Naive thymus-derived CD4-positive, alpha-beta T cell (primary cell): ENCODE measurements around the gene NPLOC4. TPM values are rescaled to one million over a fixed set of nuclear protein-coding genes. Genes with fewer than 3 reads are reported as not detected.
"Not testable (repeated sequence)": the region's sequence is repeated elsewhere in the genome, so short reads cannot be mapped to it uniquely, and the experiment has no call there.

Source experiments
- ATAC-seq: fragments of 150-1000 bp; cut with Tn5 transposase; 2 replicates; pipeline ENCODE4 v1.10.0; 2021; ENCODE audit warnings: mild to moderate bottlenecking, moderate library complexity
- CTCF ChIA-PET: fragments of 350-600 bp; sonication (Branson Sonifier 250); formaldehyde crosslinking; loops from one replicate; lab custom pipeline; 2021; ENCODE audit warnings: antibody characterized with exemption; lab: Charles Lee
- POLR2A ChIA-PET: fragments of 350-600 bp; sonication (Branson Sonifier 250); formaldehyde crosslinking; loops from one replicate; lab custom pipeline; 2021; ENCODE audit warnings: antibody characterized with exemption, inconsistent platforms; lab: Charles Lee
- DNase-seq, 9 donors: peaks; one replicate each; pipeline versions ENCODE4 v3.0.0 to v3.0.0-alpha.2; 2020 to 2022; ENCODE audit warnings: mixed read lengths in 1 of 9
- H3K27ac ChIP-seq: one replicate; pipeline ENCODE4 v1.7.0; 2013; ENCODE audit warnings: mild to moderate bottlenecking, low read depth, low read length, moderate library complexity
- H3K27me3 ChIP-seq, 2 donors: one replicate each; pipeline ENCODE4 v1.7.0; 2013; ENCODE audit warnings: low read length in 2 of 2, mild to moderate bottlenecking in 2 of 2, moderate library complexity in 2 of 2; ENCODE audit not compliant: control insufficient read depth in 2 of 2, insufficient read depth in 2 of 2
- H3K36me3 ChIP-seq, 3 experiments: 1 replicate in 2 of 3; 2 replicates in 1 of 3; pipeline ENCODE4 v1.7.0; 2013; ENCODE audit warnings: low read length in 3 of 3, mild to moderate bottlenecking in 3 of 3, moderate library complexity in 1 of 3; ENCODE audit not compliant: insufficient read depth in 3 of 3, control insufficient read depth in 2 of 3
- H3K4me1 ChIP-seq, 2 donors: one replicate each; pipeline ENCODE4 v1.7.0; 2013; ENCODE audit warnings: low read length in 2 of 2, mild to moderate bottlenecking in 2 of 2, moderate library complexity in 1 of 2; ENCODE audit not compliant: control insufficient read depth in 2 of 2, insufficient read depth in 2 of 2
- H3K4me3 ChIP-seq: 2 replicates; pipeline ENCODE4 v1.7.0; 2013; ENCODE audit warnings: mild to moderate bottlenecking, low read length
- H3K9me3 ChIP-seq, 3 experiments: 1 replicate in 2 of 3; 2 replicates in 1 of 3; pipeline ENCODE4 v1.7.0; 2013; ENCODE audit warnings: low read length in 3 of 3; ENCODE audit not compliant: control insufficient read depth in 2 of 3
- H3K27ac Mint-ChIP-seq, 9 donors: one replicate each; pipeline ENCODE4 v1.8.0; 2020 to 2022; ENCODE audit warnings: mixed read lengths in 9 of 9, mild to moderate bottlenecking in 8 of 9, moderate library complexity in 5 of 9, inconsistent platforms in 2 of 9
- H3K27me3 Mint-ChIP-seq, 5 donors: one replicate each; pipeline ENCODE4 v1.8.0; 2021 to 2022; ENCODE audit warnings: mixed read lengths in 5 of 5, mild to moderate bottlenecking in 1 of 5
- H3K36me3 Mint-ChIP-seq, 5 donors: one replicate each; pipeline ENCODE4 v1.8.0; 2020 to 2022; ENCODE audit warnings: mixed read lengths in 5 of 5, mild to moderate bottlenecking in 3 of 5, inconsistent platforms in 1 of 5
- H3K4me1 Mint-ChIP-seq, 7 donors: one replicate each; pipeline ENCODE4 v1.8.0; 2020 to 2022; ENCODE audit warnings: mixed read lengths in 7 of 7, mild to moderate bottlenecking in 3 of 7, inconsistent platforms in 1 of 7
- H3K4me3 Mint-ChIP-seq, 10 donors: one replicate each; pipeline ENCODE4 v1.8.0; 2020 to 2022; ENCODE audit warnings: mild to moderate bottlenecking in 10 of 10, mixed read lengths in 10 of 10, moderate library complexity in 6 of 10, inconsistent platforms in 2 of 10
- H3K9me3 Mint-ChIP-seq, 11 donors: one replicate each; pipeline ENCODE4 v1.8.0; 2020 to 2022; ENCODE audit warnings: mixed read lengths in 11 of 11, mild to moderate bottlenecking in 4 of 11, inconsistent platforms in 1 of 11, moderate library complexity in 1 of 11
- intact Hi-C, 2 donors: fragments of 100-400 bp; cut with micrococcal nuclease; formaldehyde crosslinking; loops; one replicate each; pipeline ENCODE4 v1.15.1; 2023
- polyA plus RNA-seq, 2 donors: library from polyadenylated mRNA; unstranded; fragments of 300-500 nt; fragmentation: Illumina TruSeq; gene quantifications; one replicate each; pipeline ENCODE4 v1.2.3, GENCODE V29; 2021
- total RNA-seq, 6 experiments: library from RNA in 5 of 6; stranded (reverse) in 5 of 6; gene quantifications; 1 replicate in 5 of 6; 2 replicates in 1 of 6; pipeline ENCODE4 v1.2.3 and lab custom pipeline; 2021 to 2026

Gene NPLOC4
- total and polyA plus RNA-seq, 7 experiments from 2014 or later = 47.8 to 125 (median 84.2) TPM

DNA sequence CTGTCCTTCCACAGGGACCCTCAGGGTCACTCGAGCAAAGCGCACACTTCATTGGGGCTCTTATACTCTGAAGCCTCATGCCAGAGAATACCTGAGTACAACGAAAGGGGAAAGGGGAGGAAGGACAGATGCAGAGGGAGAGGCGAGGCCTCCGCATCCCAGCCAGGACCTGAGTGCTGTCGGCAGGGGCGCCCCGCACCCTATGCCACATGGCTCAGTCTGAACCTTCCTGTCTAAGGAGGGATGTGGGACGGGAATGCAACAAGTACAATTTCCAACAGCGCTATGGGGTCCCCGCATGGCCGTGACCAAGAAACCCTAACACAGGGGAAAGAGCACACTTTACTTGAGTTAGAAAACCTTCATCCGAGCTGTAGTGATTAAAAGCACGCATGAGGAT lies 44.9 kb downstream of the NPLOC4 start:
- Mint-ChIP-seq H3K9me3 (no peaks in the 10 kb centered on the region), H3K4me1 (peaks cover 0 to 3% (median 0%) of the 10 kb centered on the region in 7 donors), H3K27ac (no peak overlapping the region), H3K36me3 (peaks cover 0 to 46% (median 18%) of the 10 kb centered on the region in 5 donors), H3K27me3 (no peaks in the 10 kb centered on the region), H3K4me3 (no peak overlapping the region)
- Histone ChIP-seq H3K36me3 (peaks cover 17 to 82% (median 21%) of the 10 kb centered on the region in 3 experiments), H3K4me1 (no peaks in the 10 kb centered on the region), H3K27me3 (no peaks in the 10 kb centered on the region), H3K27ac (no peak overlapping the region), H3K9me3 (no peaks in the 10 kb centered on the region), H3K4me3 (no peak overlapping the region)
- ATAC-seq = no peak
- POLR2A ChIA-PET = no interaction called here
- DNase-seq = no peak
- intact Hi-C loops = no loop called here
- CTCF ChIA-PET = no interaction called here

DNA sequence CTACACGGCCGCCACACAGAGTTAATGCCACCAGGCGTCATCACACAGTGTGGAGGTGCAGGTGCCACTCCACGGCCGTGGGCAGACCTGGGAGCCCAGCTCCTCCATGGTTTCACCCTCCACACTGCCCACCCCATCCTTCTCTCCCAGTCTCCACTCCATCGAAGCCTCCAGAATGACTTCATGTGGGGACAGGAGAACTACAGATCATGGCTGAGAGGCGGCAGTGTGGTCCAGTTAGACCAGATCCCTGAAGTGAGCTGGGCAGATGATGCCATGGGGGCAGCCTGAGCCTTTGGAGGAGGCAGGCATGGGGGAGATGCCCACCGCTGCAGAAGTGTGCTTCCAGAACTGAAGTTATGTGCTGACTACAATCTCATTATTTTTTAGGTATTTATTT lies 46.8 kb downstream of the NPLOC4 start:
- H3K4me1 Mint-ChIP-seq = peaks cover 0 to 3% (median 0%) of the 10 kb centered on the region in 7 donors
- CTCF ChIA-PET = no interaction called here
- no peaks in the 10 kb centered on the region for H3K4me1 ChIP-seq
- no peak overlapping the region for H3K4me3 Mint-ChIP-seq
- H3K36me3 ChIP-seq = peaks cover 14 to 83% (median 26%) of the 10 kb centered on the region in 3 experiments
- peak overlapping the region in 1 of 9 donors; percentile 28 for H3K27ac Mint-ChIP-seq
- no peaks in the 10 kb centered on the region for H3K27me3 Mint-ChIP-seq
- POLR2A ChIA-PET = no interaction called here
- H3K36me3 Mint-ChIP-seq = peaks cover 0 to 59% (median 21%) of the 10 kb centered on the region in 5 donors
- H3K27me3 ChIP-seq = no peaks in the 10 kb centered on the region
- no peak for ATAC-seq
- no peak overlapping the region for H3K4me3 ChIP-seq
- intact Hi-C loops = no loop called here
- no peak for DNase-seq
- no peaks in the 10 kb centered on the region for H3K9me3 Mint-ChIP-seq
- H3K27ac ChIP-seq = no peak overlapping the region
- no peaks in the 10 kb centered on the region for H3K9me3 ChIP-seq

DNA sequence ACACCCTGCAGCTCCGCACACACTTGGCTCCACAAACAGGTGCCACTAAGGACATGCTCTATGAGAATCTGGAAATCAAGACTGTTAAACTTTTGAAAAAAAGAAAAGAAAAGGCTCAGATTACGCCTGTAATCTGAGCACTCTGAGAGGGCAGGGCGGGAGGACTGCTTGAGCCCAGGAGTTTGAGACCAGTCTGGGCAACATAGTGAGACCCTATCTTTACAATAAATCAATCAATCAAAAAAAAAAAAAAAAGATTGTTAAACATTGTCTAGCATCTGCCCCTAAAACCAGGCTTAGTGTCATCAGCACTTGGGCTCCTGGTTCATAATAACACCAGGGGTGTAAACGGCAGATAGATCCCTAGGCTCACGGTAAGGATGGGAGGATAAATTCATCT lies 47.3 kb downstream of the NPLOC4 start:
- Mint-ChIP-seq H3K4me1 (peaks cover 0 to 3% (median 0%) of the 10 kb centered on the region in 7 donors), H3K36me3 (peaks cover 0 to 59% (median 21%) of the 10 kb centered on the region in 5 donors), H3K27me3 (no peaks in the 10 kb centered on the region), H3K27ac (no peak overlapping the region), H3K9me3 (no peaks in the 10 kb centered on the region), H3K4me3 (no peak overlapping the region)
- no peak overlapping the region for H3K27ac ChIP-seq
- peaks cover 14 to 81% (median 24%) of the 10 kb centered on the region in 3 experiments for H3K36me3 ChIP-seq
- ChIA-PET POLR2A (no interaction called here), CTCF (no interaction called here)
- ATAC-seq (no peak), DNase-seq (no peak)
- intact Hi-C loops = no loop called here
- H3K4me1 ChIP-seq = no peaks in the 10 kb centered on the region
- no peaks in the 10 kb centered on the region for H3K27me3 ChIP-seq
- H3K9me3 ChIP-seq = no peaks in the 10 kb centered on the region
- H3K4me3 ChIP-seq = no peak overlapping the region

DNA sequence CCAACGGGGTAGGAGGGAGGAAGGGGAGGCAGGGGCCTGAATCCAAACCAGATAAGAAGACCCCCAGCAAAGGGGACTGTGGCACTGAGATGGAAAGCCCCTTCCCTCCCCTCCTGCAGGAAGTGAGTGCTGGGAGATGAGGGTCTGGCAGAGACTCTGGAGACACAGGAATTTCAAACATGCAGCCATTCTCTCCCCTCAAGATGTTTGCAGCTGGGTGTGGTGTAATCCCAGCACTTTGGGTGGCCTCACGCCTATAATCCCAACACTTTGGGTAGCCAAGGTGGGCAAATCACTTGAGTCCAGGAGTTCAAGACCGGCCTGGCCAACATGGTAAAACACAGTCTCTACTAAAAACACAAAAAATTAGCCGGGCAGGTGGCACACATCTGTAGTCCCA lies 50.8 kb downstream of the NPLOC4 start:
- DNase-seq (no peak), ATAC-seq (no peak)
- H3K36me3 Mint-ChIP-seq = peaks cover 0 to 52% (median 17%) of the 10 kb centered on the region in 5 donors
- intact Hi-C loops = no loop called here
- ChIA-PET CTCF (no interaction called here), POLR2A (no interaction called here)
- Histone ChIP-seq H3K9me3 (no peaks in the 10 kb centered on the region), H3K27me3 (no peaks in the 10 kb centered on the region), H3K36me3 (peaks cover 0 to 85% (median 24%) of the 10 kb centered on the region in 3 experiments), H3K4me1 (no peaks in the 10 kb centered on the region), H3K27ac (no peak overlapping the region), H3K4me3 (no peak overlapping the region)
- H3K27me3 Mint-ChIP-seq = no peaks in the 10 kb centered on the region
- no peak overlapping the region for H3K4me3 Mint-ChIP-seq
- no peak overlapping the region for H3K27ac Mint-ChIP-seq
- no peaks in the 10 kb centered on the region for H3K9me3 Mint-ChIP-seq
- H3K4me1 Mint-ChIP-seq = peaks cover 0 to 3% (median 0%) of the 10 kb centered on the region in 7 donors

DNA sequence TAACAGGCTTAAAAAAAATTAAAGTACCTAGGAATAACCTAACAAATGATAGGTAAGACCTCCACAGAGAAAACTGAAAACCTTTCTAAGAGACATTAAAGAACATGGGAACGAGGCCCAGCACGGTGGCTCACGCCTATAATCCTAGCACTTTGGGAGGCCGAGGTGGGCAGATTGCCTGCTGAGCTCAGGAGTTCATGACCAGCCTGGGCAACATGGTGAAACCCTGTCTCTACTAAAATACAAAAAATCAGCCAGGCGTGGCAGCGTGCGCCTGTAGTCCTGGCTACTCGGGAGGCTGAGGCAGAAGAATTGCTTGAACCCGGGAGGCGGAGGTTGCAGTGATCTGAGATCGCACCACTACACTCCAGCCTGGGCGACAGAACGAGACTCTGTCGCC lies 52.1 kb downstream of the NPLOC4 start:
- H3K9me3 Mint-ChIP-seq, H3K4me3 Mint-ChIP-seq, ATAC-seq, H3K27ac ChIP-seq, H3K4me3 ChIP-seq, intact Hi-C loops, H3K4me1 ChIP-seq, DNase-seq, H3K9me3 ChIP-seq, CTCF ChIA-PET, H3K27me3 Mint-ChIP-seq, H3K27ac Mint-ChIP-seq, POLR2A ChIA-PET, H3K4me1 Mint-ChIP-seq, H3K27me3 ChIP-seq: not testable (repeated sequence)
- H3K36me3 Mint-ChIP-seq = peaks cover 0 to 51% (median 17%) of the 10 kb centered on the region in 5 donors
- H3K36me3 ChIP-seq = peaks cover 0 to 82% (median 24%) of the 10 kb centered on the region in 3 experiments

DNA sequence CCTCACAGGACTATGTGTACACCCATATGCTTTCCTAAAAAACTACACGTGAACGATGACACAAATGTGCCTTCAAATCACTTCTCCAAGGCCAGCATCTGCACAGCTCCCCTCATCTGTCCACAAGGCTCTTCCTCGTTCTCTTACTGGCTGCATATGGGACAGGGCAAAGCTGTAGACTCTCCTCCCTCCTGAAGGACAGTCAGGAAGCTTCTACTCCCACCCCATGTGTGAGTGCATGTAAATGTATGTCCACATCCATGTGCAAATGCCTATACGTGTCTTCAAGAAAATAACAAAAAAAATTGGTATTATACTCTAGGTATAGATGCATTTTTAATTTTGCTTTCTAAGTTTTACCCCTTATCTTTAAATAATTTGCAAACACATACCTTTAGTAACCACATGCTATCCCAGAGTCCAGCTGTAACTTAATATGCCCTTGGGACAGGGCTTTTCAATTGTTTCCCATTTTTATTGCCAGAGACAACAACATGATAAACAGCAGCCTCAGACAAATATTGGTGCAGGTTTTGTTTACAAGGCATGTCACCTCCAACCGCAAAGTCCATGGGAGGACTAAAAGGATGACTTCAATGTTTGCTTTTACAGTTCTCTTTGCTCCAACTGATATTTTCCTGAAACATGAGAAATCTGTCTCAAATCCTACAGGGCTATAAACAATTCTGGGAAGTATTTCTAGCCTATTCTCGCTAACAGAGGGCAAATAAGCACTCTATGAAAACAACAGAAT lies 53.1 kb downstream of the NPLOC4 start:
- no peak overlapping the region for H3K4me3 Mint-ChIP-seq
- intact Hi-C loops = no loop called here
- no peaks in the 10 kb centered on the region for H3K4me1 ChIP-seq
- no peak for ATAC-seq
- H3K9me3 ChIP-seq = no peaks in the 10 kb centered on the region
- H3K36me3 ChIP-seq = peaks cover 0 to 82% (median 24%) of the 10 kb centered on the region in 3 experiments
- peaks cover 0 to 12% (median 4%) of the 10 kb centered on the region in 7 donors for H3K4me1 Mint-ChIP-seq
- H3K27me3 ChIP-seq = no peaks in the 10 kb centered on the region
- H3K9me3 Mint-ChIP-seq = no peaks in the 10 kb centered on the region
- H3K27me3 Mint-ChIP-seq = no peaks in the 10 kb centered on the region
- no peak overlapping the region for H3K27ac ChIP-seq
- CTCF ChIA-PET = interaction anchor here (0.6 kb wide), 1 partner anchor 441 kb away, joined by 3 read pairs; no protein-coding TSS in a partner anchor
- no peak for DNase-seq
- peaks cover 0 to 50% (median 18%) of the 10 kb centered on the region in 5 donors for H3K36me3 Mint-ChIP-seq
- POLR2A ChIA-PET = no interaction called here
- no peak overlapping the region for H3K27ac Mint-ChIP-seq
- H3K4me3 ChIP-seq = no peak overlapping the region

DNA sequence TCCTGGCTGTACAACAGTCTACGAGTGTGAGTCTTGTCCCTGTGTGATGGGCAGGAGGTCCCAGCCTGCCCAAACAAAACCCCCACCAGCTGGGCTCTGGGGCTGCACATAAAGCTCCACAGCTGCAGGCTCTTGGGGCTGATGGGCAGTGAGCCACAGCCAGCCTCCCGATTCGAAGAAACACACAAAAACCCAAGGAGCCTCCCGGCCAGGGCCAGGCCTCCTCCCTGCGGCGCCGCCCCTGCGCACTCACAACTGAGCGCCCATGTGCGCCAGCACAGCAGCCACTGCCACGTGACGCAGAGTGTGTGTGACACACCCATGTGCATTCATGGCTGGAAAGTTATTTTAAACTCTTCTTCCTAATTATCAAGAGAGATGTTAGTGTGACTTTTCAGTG lies 54.2 kb downstream of the NPLOC4 start:
- Histone ChIP-seq H3K27me3 (no peaks in the 10 kb centered on the region), H3K36me3 (peaks cover 0 to 79% (median 24%) of the 10 kb centered on the region in 3 experiments), H3K27ac (no peak overlapping the region), H3K9me3 (no peaks in the 10 kb centered on the region), H3K4me1 (no peaks in the 10 kb centered on the region), H3K4me3 (no peak overlapping the region)
- Mint-ChIP-seq H3K4me1 (peaks cover 2 to 18% (median 8%) of the 10 kb centered on the region in 7 donors), H3K9me3 (no peaks in the 10 kb centered on the region), H3K36me3 (peaks cover 0 to 48% (median 12%) of the 10 kb centered on the region in 5 donors), H3K4me3 (no peak overlapping the region), H3K27ac (no peak overlapping the region), H3K27me3 (no peaks in the 10 kb centered on the region)
- ATAC-seq (no peak), DNase-seq (no peak)
- intact Hi-C loops = no loop called here
- ChIA-PET CTCF (no interaction called here), POLR2A (interaction anchor here (0.9 kb wide), 1 partner anchor 16 kb away, joined by 3 read pairs; no protein-coding TSS in a partner anchor)
